HepG2 (cell line): Measurements from ENCODE around the gene PSENEN. TPM values are rescaled to one million over a fixed set of nuclear protein-coding genes. Genes with fewer than 3 reads are reported as not detected.
A peak's percentile ranks its signal among the peaks of the same experiment; 100 is the strongest.

ENCODE experiments used
- ATAC-seq: fragments of 200-7000 bp; cut with Tn5 transposase; 3 replicates; pipeline ENCODE4 v1.9.1; 2020; ENCODE audit warnings: mild to moderate bottlenecking, moderate library complexity
- BruUV-seq: library from RNA; stranded (reverse); fragments of 400-500 nt; replicated peaks from 2 replicates; lab custom pipeline; 2021; lab: Mats Ljungman, UMichigan
- CTCF ChIA-PET: fragments of 300-600 bp; formaldehyde crosslinking; extraction: SDS; loops from one replicate; lab custom pipeline; 2021; ENCODE audit warnings: low total read pairs, inconsistent platforms, low intra/inter-chr PET ratio; lab: Yijun Ruan, JAX
- POLR2A ChIA-PET: fragments of 350-600 bp; sonication (Branson Sonifier 250); formaldehyde crosslinking; loops from one replicate; lab custom pipeline; 2020; ENCODE audit warnings: antibody characterized with exemption, inconsistent platforms; lab: Yijun Ruan, JAX
- DNase-seq: peaks from one replicate; pipeline ENCODE4 v3.0.0-alpha.2; 2015; ENCODE audit warnings: low spot score
- FAIRE-seq: peaks from 3 replicates; lab custom pipeline; 2011; peaks lifted over from hg19 to GRCh38; lab: Jason Lieb, UNC
- H2AFZ ChIP-seq: one replicate; pipeline ENCODE4 v1.6.1; 2011; ENCODE audit warnings: low read length, inconsistent platforms
- H3K27ac ChIP-seq: fragments of 300-600 bp; 3 replicates; pipeline ENCODE4 v1.8.0; 2011; ENCODE audit warnings: mixed run types, mild to moderate bottlenecking, mixed read lengths, low read length, inconsistent platforms; ENCODE audit not compliant: insufficient read depth; ENCODE audit errors: extremely low read length
- H3K27me3 ChIP-seq, 2 experiments: fragments of 200-600 bp in 1 of 2; 2 replicates in 1 of 2; 3 replicates in 1 of 2; pipeline versions ENCODE4 v1.6.0 to v1.8.0; 2011; ENCODE audit warnings: low read length in 2 of 2, mild to moderate bottlenecking in 2 of 2, moderate library complexity in 2 of 2, inconsistent platforms in 1 of 2; ENCODE audit not compliant: insufficient read depth in 2 of 2, control insufficient read depth in 1 of 2
- H3K36me3 ChIP-seq, 2 experiments: fragments of 200-600 bp in 1 of 2; replicated peaks in 1 of 2; 2 replicates in 1 of 2; 3 replicates in 1 of 2; pipeline versions ENCODE4 v1.5.1 to v1.8.0; 2011; ENCODE audit warnings: low read length in 2 of 2, inconsistent platforms in 1 of 2; ENCODE audit not compliant: insufficient read depth in 2 of 2, control insufficient read depth in 1 of 2
- H3K4me1 ChIP-seq: 2 replicates; pipeline ENCODE4 v1.5.1; 2012; ENCODE audit warnings: low read length, inconsistent platforms; ENCODE audit not compliant: insufficient read depth
- H3K4me2 ChIP-seq: 2 replicates; pipeline ENCODE4 v1.6.0; 2011; ENCODE audit warnings: low read depth, low read length, inconsistent platforms
- H3K4me3 ChIP-seq, 3 experiments: fragments of 200-600 bp in 1 of 3; sonication (generic), shearing (Covaris generic) in 1 of 3; replicated peaks in 1 of 3; 2 replicates each; pipeline ENCODE4 v1.5.1; 2011 to 2016; ENCODE audit warnings: low read length in 3 of 3, inconsistent platforms in 2 of 3, low read depth in 2 of 3, mild to moderate bottlenecking in 2 of 3, control low read depth in 1 of 3, mixed read lengths in 1 of 3; ENCODE audit not compliant: insufficient read depth in 1 of 3
- H3K79me2 ChIP-seq: one replicate; pipeline ENCODE4 v1.6.1; 2011; ENCODE audit warnings: low read length, inconsistent platforms; ENCODE audit not compliant: insufficient read depth
- H3K9ac ChIP-seq: 2 replicates; pipeline ENCODE4 v1.6.0; 2011; ENCODE audit warnings: mild to moderate bottlenecking, low read depth, low read length, inconsistent platforms; ENCODE audit not compliant: insufficient read depth
- H3K9me3 ChIP-seq: 2 replicates; pipeline ENCODE4 v1.5.1; 2012; ENCODE audit warnings: mild to moderate bottlenecking, low read length
- H4K20me1 ChIP-seq: 2 replicates; pipeline ENCODE4 v1.6.0; 2011; ENCODE audit warnings: inconsistent platforms, mild to moderate bottlenecking, low read length, moderate library complexity; ENCODE audit not compliant: insufficient read depth
- AGO2 ChIP-seq: fragments of 200-400 bp; formaldehyde crosslinking; optimal IDR thresholded peaks from 2 replicates; pipeline ENCODE3; 2017; ENCODE audit warnings: mild to moderate bottlenecking, low read depth, low read length, moderate library complexity
- HDAC1 ChIP-seq: sonication (generic); formaldehyde crosslinking; IDR thresholded peaks from 2 replicates; pipeline ENCODE4 v1.5.1; 2020; ENCODE audit warnings: mild to moderate bottlenecking, missing genetic modification reagents
- HNRNPLL ChIP-seq: fragments of 200-400 bp; formaldehyde crosslinking; IDR thresholded peaks from 2 replicates; pipeline ENCODE4 v1.6.1; 2017; ENCODE audit warnings: mild to moderate bottlenecking, low read depth, low read length; ENCODE audit not compliant: poor library complexity, severe bottlenecking
- KAT7 ChIP-seq: IDR thresholded peaks from 2 replicates; pipeline ENCODE4 v1.6.1; 2018; ENCODE audit warnings: borderline replicate concordance, missing compliant biosample characterization
- MAFF ChIP-seq: IDR thresholded peaks from 2 replicates; pipeline ENCODE4 v1.6.1; 2011; ENCODE audit warnings: low read depth, low read length, improper control_type of control experiment
- NFKB2 ChIP-seq: sonication (generic); formaldehyde crosslinking; IDR thresholded peaks from 2 replicates; pipeline ENCODE4 v1.4.0; 2020; ENCODE audit warnings: missing genetic modification reagents, borderline replicate concordance
- NFRKB ChIP-seq: fragments of 450-650 bp; IDR thresholded peaks from 2 replicates; pipeline ENCODE4 v1.6.1; 2017
- RBFOX2 ChIP-seq: fragments of 200-400 bp; formaldehyde crosslinking; IDR thresholded peaks from 2 replicates; pipeline ENCODE4 v1.6.1; 2017; ENCODE audit warnings: low read depth, mild to moderate bottlenecking, low read length
- TGIF2 ChIP-seq: IDR thresholded peaks from 2 replicates; pipeline ENCODE4 v1.6.1; 2016; ENCODE audit warnings: control low read depth, missing compliant biosample characterization
- UBTF ChIP-seq: sonication (generic); formaldehyde crosslinking; IDR thresholded peaks from 2 replicates; pipeline ENCODE4 v1.4.0; 2020; ENCODE audit warnings: mild to moderate bottlenecking, missing genetic modification reagents
- ZFP41 ChIP-seq: sonication (generic); formaldehyde crosslinking; IDR thresholded peaks from 2 replicates; pipeline ENCODE4 v1.4.0; 2020; ENCODE audit warnings: mild to moderate bottlenecking, missing genetic modification reagents, borderline replicate concordance
- ZNF350 ChIP-seq: sonication (generic); formaldehyde crosslinking; IDR thresholded peaks from 2 replicates; pipeline ENCODE4 v1.4.0; 2020; ENCODE audit warnings: mild to moderate bottlenecking, low read depth, missing genetic modification reagents, borderline replicate concordance
- ZNF747 ChIP-seq: sonication (generic); formaldehyde crosslinking; IDR thresholded peaks from 2 replicates; pipeline ENCODE4 v1.8.1; 2023; ENCODE audit warnings: missing genetic modification reagents, mild to moderate bottlenecking, borderline replicate concordance
- WGBS: methylation state at CpG from one replicate; pipeline ENCODE4 v1.1.6; 2017; ENCODE audit warnings: low lambda C conversion rate; 5-methylcytosine and 5-hydroxymethylcytosine counted together
- in situ Hi-C: cut with HindIII; loops from 2 replicates; pipeline ENCODE4 v1.10.0; 2017; ENCODE audit warnings: low pct_unique_long_range_greater_than_20kb; ENCODE audit not compliant: extremely low pct_ligation_motif_present
- intact Hi-C: fragments of 100-400 bp; cut with micrococcal nuclease; formaldehyde crosslinking; loops from one replicate; pipeline ENCODE4 v1.10.0; 2022; ENCODE audit not compliant: unreplicated experiment
- polyA plus RNA-seq, 8 experiments: library from polyadenylated mRNA; depleted of rRNA in 3 of 8; stranded (reverse) in 7 of 8; unstranded in 1 of 8; fragments of >200 nt; fragmentation: Illumina TruSeq in 4 of 8; extraction: Trizol in 4 of 8; gene quantifications; 2 replicates each; pipeline versions ENCODE4 v1.2.1 to v1.2.3, GENCODE V29; 2011 to 2016; ENCODE audit warnings: low read depth in 4 of 8, missing spikeins in 1 of 8, mixed read lengths in 1 of 8; ENCODE audit not compliant: insufficient read depth in 1 of 8
- total RNA-seq, 5 experiments: library from RNA; depleted of rRNA; stranded (reverse); fragments of >200 nt; fragmentation: Illumina TruSeq; extraction: Trizol; gene quantifications; 2 replicates each; pipeline ENCODE4 v1.2.3, GENCODE V29; 2016; ENCODE audit warnings: low read depth in 1 of 5

PSENEN gene
- total and polyA plus RNA-seq, 2 of the 13 experiments (the other 11 are each of a cell fraction or from before 2014, with no cell fraction given) = 16.9 to 34.2 TPM

GRCh38 chr19:35720648-35721047 is 24.8 kb upstream of the PSENEN start:
- intact Hi-C loops (no loop called here), in situ Hi-C loops (no loop called here)
- Histone ChIP-seq H3K4me3 (no peak overlapping the region), H3K9me3 (no peaks in the 10 kb centered on the region), H3K4me1 (peaks cover 17% of the 10 kb centered on the region), H3K27me3 (no peaks in the 10 kb centered on the region), H3K79me2 (peaks cover 21% of the 10 kb centered on the region), H2AFZ (no peak overlapping the region), H3K4me2 (no peak overlapping the region), H3K9ac (no peak overlapping the region), H4K20me1 (peaks cover 8% of the 10 kb centered on the region), H3K27ac (no peak overlapping the region), H3K36me3 (peaks cover 29 to 51% of the 10 kb centered on the region in 2 experiments)
- no peak for ATAC-seq
- BruUV-seq = no TSS peak
- FAIRE-seq = no peak
- no peak for TF ChIP-seq HDAC1
- peak; percentile 3 for TF ChIP-seq HNRNPLL
- no peak for DNase-seq
- ChIA-PET CTCF (no interaction called here), POLR2A (interaction anchor here (4.6 kb wide), 1 partner anchor 18 kb away, joined by 69 read pairs; no protein-coding TSS in a partner anchor)
- over 99% methylated on average over 17 of the region's 17 CpGs for WGBS

- in situ Hi-C loops (no loop called here), intact Hi-C loops (no loop called here)
- H3K36me3 ChIP-seq = peaks cover 36 to 58% of the 10 kb centered on the region in 2 experiments
- no peak overlapping the region for H2AFZ ChIP-seq
- no peak overlapping the region for H3K27ac ChIP-seq
- FAIRE-seq = no peak
- ChIA-PET CTCF (no interaction called here), POLR2A (interaction anchor here (4.6 kb wide), 1 partner anchor 18 kb away, joined by 69 read pairs; no protein-coding TSS in a partner anchor)
- no TSS peak for BruUV-seq
- no peaks in the 10 kb centered on the region for H3K27me3 ChIP-seq
- H4K20me1 ChIP-seq = peaks cover 8% of the 10 kb centered on the region
- H3K4me2 ChIP-seq = no peak overlapping the region
- 98% methylated on average over 10 of the region's 16 CpGs for WGBS
- H3K9ac ChIP-seq = no peak overlapping the region
- H3K4me1 ChIP-seq = peaks cover 10% of the 10 kb centered on the region
- no peaks in the 10 kb centered on the region for H3K9me3 ChIP-seq
- no peak for ATAC-seq
- TF ChIP-seq ZNF350 (CRISPR knock-in tag) (no peak), ZFP41 (CRISPR knock-in tag) (no peak), KAT7 (CRISPR knock-in tag) (no peak), NFRKB (no peak), NFKB2 (CRISPR knock-in tag) (no peak), AGO2 (peak; percentile 62), TGIF2 (CRISPR knock-in tag) (no peak), RBFOX2 (peak; percentile 68), MAFF (no peak), UBTF (CRISPR knock-in tag) (no peak), ZNF747 (CRISPR knock-in tag) (no peak)
- no peak overlapping the region for H3K4me3 ChIP-seq
- H3K79me2 ChIP-seq = peaks cover 21% of the 10 kb centered on the region
- DNase-seq = no peak
Measured at GRCh38 chr19:35721374-35721773, 24.1 kb upstream of the PSENEN start.
